Adrenal gland (tissue), 5 donors: ENCODE measurements around the gene NOL8.

Experiments
- POLR2A ChIP-seq, 2 donors: fragments of 450-650 bp; IDR thresholded peaks; one replicate each; pipeline ENCODE4 v1.6.1; 2017; ENCODE audit warnings: antibody characterized with exemption in 2 of 2, mild to moderate bottlenecking in 2 of 2, moderate library complexity in 1 of 2
- TF ChIP-seq, protein P1 (sequence below), 6 experiments: fragments of 450-650 bp in 4 of 6; fragments of 200-600 bp in 2 of 6; sonication (generic) in 1 of 6; IDR thresholded peaks; 1 replicate in 5 of 6; 2 replicates in 1 of 6; pipeline versions ENCODE4 v1.5.1 to v1.8.0; 2016 to 2021; ENCODE audit warnings: antibody characterized with exemption in 6 of 6, mild to moderate bottlenecking in 2 of 6, moderate library complexity in 1 of 6
- donor health status: DM: no; HTN: no; CAD: no.

DNA sequence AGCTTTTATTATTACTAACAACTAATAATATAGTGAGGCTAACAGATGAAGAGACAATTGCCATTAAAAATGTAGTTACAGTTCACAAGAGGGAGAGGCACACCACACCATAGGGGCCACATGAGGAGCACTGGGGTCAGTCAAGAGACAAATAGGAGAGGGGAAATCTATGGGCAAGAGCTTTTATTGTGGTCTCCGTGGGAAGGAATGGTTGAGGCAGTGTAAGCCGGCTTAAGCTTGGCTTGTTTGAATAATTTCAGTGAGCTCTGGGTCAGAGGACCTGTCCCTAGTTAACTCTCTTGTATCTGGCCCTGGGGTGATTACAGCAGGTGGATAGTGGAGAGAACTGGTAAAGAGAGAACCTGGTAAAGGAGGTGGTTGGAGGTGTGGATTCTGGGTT is 43.9 kb upstream of the NOL8 start:
- TF ChIP-seq, protein P1, sequence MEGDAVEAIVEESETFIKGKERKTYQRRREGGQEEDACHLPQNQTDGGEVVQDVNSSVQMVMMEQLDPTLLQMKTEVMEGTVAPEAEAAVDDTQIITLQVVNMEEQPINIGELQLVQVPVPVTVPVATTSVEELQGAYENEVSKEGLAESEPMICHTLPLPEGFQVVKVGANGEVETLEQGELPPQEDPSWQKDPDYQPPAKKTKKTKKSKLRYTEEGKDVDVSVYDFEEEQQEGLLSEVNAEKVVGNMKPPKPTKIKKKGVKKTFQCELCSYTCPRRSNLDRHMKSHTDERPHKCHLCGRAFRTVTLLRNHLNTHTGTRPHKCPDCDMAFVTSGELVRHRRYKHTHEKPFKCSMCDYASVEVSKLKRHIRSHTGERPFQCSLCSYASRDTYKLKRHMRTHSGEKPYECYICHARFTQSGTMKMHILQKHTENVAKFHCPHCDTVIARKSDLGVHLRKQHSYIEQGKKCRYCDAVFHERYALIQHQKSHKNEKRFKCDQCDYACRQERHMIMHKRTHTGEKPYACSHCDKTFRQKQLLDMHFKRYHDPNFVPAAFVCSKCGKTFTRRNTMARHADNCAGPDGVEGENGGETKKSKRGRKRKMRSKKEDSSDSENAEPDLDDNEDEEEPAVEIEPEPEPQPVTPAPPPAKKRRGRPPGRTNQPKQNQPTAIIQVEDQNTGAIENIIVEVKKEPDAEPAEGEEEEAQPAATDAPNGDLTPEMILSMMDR (IDR thresholded peaks at IDR 0.05), result no peak
- no peak for TF ChIP-seq POLR2A (IDR thresholded peaks at IDR 0.05)
